HTERT RPE-1 (cell line): ENCODE data around the gene ZFP3.
"Not testable (repeated sequence)": the region's sequence is repeated elsewhere in the genome, so short reads cannot be mapped to it uniquely, and the experiment has no call there.

Source experiments
- in situ Hi-C: fragments of 300-500 bp; cut with MboI; formaldehyde crosslinking; loops from 4 replicates; pipeline ENCODE4 v1.14.3; 2020; ENCODE audit warnings: low sequenced_read_pairs

ZFP3 gene

DNA sequence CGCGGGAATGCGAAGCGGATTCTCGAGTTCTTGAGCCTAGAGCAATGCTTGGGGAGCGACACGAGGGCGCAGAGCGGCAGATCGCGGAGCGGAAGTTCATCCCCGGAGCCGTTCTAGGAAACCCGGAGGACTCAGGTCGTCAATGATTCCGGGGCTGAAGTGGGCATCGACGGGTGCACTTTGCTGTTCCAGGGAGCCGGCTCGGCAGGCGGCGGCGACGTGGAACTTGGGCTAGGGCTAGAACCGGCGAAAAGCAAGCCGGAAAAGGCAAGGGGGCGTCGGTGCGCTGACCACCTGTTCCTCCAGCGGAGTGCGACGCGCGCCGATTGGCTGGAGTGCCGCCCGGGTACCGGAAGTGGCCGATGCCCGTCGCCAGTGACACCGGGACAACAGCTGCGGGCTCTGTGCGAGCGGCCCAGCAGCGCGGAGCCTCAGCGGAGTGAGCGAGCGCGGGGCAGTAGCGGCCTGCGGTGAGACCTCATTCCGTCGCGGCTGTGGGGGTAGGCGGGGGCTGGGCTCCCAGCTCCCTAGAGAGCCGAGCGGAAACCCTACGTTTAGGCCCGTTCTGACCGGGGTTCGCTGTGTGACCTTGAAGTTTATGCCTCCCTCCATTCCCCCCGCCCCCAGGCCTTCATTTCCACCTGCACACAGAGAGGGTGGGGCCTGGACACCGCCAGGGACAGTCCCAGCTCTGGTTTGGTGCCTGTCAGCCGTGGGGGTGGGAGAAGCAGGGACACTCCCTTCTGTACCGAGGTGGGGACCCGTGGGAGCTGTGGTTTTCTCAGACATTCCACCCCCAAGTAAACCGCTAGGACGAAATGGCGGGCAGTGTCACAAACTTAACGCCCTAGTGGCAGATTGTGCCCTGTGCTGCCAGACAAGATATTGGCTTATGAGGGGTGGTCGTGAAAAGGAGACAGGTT, at the start of gene ZFP3:
Gene ZFP3 (plus strand): TSS at position 362 of the 923 bp plus-strand sequence. CDS start 13,038 bp downstream, outside the sequence.
- in situ Hi-C loops: no loop called here

DNA sequence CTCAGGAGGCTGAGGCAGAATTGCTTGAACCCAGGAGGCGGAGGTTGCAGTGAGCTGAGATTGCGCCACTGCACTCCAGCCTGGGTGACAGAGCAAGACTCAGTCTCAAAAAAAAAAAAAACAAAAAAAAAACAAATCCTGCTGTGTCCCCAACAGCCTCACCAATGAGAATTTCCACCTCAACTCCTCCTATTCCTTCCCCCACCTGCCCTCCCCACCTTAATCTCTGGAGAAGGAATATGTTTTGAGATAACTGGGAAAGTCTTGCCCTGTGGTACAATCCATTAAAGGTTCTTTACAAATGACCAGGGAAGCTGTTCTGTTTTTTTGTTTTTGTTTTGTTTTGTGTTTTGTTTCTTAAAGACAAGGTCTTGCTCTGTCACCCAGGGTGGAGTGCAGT, 48.1 kb upstream of the ZFP3 start:
- in situ Hi-C loops: not testable (repeated sequence)

DNA sequence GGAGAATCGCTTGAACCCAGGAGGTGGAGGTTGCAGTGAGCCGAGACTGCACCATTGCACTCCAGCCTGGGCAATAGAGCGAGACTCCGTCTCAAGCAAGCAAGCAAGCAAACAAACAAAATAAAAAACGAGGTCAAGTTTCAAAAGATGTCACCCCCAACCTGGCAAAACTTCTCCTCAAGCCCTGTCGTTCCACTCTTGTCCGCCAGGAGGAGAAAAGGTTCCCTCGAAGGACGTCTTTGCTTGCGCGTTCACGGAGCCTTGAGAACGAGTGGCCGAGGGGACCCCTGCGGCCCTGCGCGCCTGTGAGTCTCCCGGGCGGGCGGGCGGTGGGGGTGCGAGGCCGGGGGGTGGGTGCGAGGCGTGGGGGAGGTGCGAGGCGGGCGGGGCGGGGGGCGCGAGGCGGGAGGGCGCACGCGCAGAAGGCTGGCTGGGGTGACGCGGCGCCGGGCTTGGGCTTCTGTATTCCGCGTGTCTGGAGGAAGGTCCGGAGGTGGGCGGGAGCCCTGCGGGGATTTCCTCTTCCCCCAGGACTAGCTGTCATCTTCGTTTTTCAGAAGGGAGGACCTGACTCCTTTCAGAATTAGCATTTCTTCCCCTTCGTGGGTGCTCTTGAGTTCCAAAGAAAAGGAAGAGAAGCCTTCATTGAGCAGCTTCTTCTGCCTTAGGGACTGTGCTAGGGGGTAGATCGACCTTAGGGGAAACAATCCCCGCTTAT, 46.7 kb upstream of the ZFP3 start:
- in situ Hi-C loops: no loop called here

DNA sequence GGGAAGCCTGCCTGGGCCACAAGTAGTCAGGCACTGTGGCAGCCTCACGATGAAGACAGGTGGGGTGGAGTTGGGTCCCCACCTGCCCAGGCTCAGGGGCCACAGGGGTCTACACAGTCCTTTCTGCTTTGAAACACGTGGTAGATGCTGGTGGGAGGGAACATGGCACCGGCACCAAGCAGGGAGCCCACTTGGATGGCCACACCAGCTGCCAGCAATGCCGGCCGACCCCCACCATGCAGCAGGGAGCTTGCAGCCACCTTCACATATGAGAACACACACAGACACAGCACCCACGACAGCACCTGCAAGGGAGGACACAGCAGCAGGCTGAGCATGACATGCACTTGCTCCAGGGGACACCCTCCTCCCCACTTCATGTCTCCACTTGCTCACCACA, 45.4 kb upstream of the ZFP3 start:
- in situ Hi-C loops: no loop called here

DNA sequence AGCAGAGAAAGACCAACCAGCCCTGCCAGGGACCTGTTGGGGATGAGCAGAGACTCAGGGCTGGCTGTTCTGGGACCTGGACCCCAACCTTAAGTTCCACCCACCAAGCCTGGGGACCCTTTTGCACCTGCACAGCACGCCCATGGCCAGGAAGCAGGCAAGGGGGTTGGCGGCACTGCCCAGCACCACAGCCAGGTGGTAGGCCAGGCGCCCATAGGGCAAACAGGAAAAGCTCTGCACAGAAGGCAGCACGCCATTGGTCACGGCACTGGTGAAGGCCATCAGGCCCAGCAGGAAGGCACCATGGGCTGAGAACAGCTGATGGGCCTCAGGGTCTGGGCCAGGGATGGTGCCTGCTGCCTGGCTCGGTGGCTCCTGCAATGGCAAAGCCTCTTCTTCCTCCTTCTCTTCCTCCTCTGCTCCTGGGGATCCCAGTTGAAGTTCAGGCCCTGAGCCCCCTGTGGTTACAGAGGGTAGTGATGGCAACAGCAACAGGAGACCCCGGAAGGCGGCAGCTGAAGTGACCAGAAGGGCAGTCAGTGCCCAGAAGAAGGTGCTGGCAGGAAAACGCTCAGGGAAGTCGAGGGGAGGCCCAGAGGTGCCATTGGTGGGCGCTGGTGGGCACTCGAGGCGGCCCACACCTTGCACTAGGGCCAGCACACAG, 44.8 kb upstream of the ZFP3 start:
- in situ Hi-C loops: no loop called here

DNA sequence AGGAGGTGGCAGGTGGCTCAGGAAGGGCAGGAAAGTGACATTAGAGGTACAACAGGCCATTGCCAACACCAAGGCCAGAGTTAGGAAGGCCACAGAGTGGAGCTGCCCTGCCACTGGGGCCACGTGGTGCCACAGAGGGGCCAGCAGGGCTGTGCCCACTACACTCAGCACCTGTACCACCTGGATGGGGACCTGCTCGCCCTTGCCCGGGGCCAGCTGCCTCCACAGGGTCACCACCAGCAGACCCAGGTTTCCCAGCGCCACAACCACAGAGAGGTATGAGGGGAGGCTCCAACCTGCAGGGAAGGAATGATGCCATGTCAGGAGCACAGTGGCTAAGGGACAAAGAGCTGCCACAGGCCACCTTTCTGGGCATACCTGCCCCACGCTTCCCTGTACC, 44.2 kb upstream of the ZFP3 start:
- in situ Hi-C loops: no loop called here

DNA sequence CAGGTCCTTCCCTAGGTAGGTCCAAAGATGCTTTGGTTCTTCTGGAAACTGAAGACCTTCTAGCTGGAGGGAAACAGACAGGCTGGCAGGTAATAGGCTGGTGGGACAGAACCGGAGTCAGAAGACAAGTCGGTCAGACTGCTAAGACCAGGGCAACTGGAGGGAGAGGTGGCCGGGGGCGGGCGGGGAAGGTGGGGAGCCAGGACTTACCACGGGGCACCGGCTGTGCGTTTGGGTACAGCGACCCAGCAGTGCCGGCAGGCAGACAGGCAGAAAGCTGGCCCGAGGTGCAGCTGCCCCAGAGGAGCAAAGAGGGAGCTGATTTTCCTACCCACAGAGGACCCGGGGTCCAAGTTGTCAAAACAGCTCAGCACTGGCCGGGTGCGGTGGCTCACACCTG, 43.6 kb upstream of the ZFP3 start:
- in situ Hi-C loops: no loop called here

DNA sequence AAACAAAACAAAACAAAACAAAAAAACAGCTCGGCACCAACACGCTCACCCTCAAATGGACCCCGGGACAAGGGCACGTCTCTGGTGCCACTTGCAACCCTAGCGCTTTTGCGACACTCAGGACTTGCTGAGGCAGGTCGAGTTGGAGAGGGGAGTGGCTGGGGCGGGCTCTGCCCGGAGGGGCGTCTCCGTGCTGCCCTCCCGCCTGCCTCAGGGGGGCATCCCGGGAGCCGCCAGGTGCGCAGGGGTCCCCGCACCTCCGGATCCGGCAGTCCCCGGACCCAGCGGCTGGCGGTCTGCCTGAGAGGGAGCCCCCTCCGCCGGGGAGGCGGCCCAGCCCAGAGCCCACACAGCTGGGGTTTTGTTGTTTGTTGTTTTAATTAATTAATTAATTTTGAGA, 43.0 kb upstream of the ZFP3 start, which contains the start of gene SLC52A1:
Gene SLC52A1 (minus strand): TSS at position 112 of the 400 bp plus-strand sequence. CDS start 820 bp downstream, outside the sequence.
- in situ Hi-C loops: no loop called here

DNA sequence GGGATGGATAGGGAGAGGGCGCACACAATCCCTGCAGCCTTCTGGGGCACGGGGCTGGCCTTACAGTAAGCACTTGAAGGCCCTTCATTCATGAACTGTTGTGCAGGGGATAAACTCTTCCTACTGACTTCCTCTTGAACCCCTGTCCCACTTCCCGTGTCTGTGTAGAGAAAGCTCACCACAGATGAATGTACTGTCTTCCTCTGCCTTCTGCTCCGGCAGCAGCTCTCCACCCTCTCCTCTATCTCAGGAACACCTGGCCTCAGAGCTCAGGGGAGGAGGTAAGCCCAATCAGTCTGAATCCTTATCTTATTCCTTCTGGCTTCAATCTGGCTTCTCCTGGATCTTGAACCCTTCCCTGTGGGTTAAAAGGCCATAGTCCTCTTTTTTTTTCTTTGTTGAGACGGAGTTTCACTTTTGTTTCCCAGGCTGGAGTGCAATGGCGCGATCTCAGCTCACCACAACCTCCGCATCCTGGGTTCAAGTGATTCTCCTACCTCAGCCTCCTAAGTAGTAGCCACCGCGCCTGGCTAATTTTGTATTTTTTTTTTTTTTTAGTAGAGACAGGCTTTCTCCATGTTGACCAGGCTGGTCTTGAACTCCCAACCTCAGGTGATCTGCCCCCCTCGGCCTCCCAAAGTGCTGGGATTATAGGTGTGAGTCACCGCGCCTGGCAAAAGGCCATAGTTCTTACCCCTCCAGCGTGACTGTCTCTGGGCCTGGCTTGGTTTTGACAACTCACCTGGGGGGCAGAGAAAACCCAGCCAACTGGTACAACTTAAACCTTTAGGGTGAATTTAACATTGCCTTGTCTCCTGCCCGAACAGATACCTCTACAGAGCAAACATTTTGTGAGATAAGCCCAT, 35.9 kb upstream of the ZFP3 start:
- in situ Hi-C loops: no loop called here

DNA sequence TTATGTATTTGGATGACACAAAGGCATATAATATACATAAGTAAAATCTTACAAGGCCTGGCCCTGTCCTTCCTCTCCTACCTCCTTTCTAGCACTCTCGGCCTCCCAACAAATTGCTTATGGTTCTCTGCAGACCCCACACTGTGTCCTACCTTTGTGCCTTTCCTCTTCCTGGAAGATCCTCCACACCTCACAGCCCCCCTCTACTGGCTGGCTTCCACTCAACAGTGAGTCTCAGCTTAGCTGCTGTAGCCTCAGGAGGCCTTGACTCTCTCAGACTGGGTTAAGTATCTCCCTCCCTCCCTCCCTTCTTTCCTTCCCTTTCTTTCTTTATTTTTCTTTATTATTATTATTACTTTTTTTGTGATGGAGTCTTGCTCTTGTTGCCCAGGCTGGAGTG, 34.7 kb upstream of the ZFP3 start:
- in situ Hi-C loops: no loop called here

DNA sequence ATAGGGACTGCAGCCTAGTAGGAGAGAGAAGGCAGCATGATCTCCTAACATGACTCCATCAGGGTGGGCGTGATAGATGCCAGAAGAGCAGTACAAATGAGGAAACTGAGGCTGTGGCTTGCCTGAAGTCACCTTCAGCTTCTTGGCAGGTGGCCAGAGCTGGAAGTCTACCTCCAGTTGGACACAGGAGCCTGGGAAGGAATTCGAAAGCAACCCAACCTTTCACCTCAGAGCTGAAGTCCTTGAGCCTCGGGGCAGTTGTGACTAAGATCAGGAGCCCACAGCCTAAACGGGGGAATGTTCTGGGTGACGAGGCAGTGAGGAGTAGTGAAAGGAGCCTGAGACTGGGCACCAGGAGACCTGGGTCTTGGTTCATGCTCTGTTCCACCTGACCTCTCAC, 33.6 kb upstream of the ZFP3 start:
- in situ Hi-C loops: no loop called here

DNA sequence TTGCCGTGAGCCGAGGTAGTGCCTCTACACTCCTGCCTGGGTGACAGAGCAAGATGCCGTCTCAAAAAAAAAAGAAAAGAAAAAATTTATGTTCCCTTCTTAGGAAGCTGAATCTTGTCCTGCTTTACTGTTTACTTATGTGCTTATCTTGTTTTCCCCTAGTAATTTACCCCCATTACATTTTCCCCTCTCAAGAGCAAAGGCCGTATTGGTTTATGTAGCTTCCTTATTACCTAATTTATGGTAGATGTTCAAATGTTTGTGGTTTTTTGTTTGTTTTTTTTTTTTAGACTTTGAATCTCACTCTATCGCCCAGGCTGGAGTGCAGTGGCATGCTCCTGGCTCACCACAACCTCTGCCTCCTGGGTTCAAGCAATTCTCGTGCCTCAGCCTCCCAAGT, 32.8 kb upstream of the ZFP3 start:
- in situ Hi-C loops: no loop called here

DNA sequence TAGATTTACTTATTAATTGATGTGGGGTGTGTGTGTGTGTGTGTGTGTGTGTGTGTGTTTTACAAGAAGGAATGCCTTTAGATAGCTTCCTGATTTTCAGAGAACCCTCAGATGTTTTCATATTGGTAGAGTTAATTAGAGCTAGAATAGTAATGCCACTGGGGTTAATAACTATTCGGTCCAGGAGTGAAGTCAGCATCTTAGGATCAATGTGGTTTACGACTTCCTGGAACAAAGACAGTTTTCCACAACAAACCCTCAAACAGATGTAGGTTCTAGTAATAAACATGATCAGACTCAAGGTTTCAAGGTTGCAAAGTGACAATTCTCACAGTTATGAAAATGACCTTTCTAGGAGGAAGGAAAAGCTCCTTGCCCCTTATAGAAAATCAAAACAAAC, 30.8 kb upstream of the ZFP3 start:
- in situ Hi-C loops: no loop called here

DNA sequence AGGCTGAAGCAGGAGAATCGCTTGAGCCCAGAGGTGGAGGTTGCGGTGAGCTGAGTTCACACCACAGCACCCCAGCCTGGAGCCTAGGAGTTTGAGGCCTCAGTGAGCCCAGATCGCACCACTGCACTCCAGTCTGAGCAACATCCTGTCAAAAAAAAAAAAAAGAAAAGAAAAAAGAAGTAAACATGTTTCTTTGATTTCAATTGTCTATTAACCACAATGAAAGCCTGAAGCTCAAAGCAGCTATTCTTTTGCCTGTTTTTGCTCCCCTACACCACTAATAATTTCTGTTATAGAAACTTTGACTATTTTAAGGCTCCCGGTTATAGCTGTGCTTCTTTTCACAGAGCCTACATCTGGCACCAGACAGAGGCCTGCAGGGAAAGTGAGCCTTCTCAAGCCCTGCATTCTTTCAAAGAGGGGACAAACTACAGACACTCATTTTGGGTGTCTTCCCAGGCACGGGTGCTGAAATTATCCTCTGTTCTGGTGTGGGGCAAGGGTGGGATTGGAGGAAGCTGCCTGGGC, 28.9 kb upstream of the ZFP3 start:
- in situ Hi-C loops: no loop called here

DNA sequence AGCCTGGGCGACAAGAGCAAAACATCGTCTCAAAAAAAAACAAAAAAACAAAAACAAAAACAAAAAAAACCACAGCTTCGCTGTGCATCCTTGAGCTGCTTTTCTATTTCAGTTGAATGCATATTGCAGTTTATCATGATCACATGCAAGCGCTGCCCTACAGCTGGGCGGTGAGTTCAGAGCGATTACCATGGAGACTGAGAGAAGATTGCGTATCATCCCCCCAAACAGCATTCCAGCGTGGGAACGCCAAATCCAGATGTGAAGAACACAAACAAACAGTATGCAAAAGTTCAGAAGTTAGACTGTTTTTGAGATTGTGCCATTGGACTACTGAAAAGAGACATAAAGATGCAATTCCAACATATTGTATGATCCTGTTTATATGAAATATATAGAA, 28.0 kb upstream of the ZFP3 start:
- in situ Hi-C loops: no loop called here

DNA sequence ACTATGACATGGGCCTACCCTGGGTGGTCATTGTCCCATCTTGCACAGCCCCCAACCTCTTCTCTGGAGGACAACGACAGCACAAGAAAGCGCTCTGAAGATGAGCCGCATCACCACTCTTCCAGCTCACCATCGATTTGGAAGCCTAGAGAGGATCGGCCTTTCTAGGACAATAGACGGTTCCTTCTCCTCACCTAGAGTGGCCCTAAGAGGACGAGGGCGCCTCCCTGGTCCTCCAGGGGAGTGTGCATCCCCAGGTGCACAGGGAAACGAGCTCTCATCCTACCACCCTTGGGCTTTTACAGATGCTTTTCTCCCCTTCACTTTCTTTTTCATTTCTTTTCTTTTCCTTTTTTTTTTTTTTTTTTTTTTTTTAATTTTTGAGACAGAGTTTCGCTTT, 22.7 kb upstream of the ZFP3 start:
- in situ Hi-C loops: no loop called here

DNA sequence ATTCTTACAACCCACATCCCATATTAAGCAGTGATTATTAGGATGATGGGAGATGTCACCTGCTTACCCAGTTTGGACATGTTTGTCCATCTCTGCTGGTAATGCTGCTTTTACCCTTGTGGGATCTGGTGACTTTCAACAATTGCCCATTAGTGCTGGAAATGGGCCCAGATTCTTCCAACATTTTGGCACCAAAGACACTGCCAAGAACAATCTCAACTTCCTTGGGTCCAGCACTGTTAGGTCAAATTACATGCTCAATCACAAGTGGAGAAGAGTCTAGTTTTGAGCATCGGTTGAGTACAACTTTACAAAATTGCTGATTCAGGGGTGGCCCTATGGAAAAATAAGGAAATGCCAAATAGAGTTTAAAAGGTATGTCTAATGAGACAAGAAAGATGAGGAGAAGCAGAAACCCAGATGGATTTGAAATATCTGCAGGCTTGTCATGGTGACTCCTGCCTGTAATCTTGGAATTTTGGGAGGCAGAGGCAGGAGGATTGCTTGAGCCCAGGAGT, 13.0 kb upstream of the ZFP3 start:
- in situ Hi-C loops: no loop called here

DNA sequence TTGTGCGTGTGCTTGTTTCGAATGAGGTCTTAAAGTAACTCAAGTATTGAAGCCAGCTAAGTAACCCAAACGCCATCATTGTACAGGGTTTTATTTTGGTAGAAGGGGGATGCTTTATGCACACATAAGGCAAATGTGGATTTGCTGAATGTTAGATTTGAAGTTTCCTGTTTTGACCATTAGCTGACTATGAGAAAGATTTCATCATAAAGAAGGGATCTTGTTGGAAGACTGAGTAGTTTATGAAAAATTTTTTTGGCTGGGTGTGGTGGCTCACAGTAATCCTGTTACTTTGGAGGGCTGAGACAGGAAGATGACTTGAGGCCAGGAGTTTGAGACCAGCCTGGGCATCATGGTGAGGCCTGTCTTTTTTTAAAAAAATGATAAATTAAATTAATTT, 10.0 kb upstream of the ZFP3 start:
- in situ Hi-C loops: no loop called here

DNA sequence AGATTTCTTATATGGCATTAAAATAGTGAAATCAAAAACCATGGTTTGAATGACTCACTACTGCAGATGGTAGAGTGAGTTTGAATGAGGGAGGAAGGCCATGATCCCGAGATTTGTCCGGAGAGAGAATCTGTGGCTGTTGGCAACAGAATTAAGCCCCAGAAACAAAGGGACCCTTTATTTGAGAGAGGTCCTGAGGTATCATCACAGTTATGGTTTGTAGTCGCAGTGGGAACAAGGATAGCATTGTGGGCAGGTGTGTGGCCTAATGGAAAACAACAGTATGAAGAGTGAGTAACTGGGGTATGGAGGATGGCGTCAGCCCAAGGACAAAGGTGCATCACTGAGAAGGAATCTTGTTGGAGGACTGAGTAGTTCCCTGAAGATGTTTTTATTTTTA, 8.5 kb upstream of the ZFP3 start:
- in situ Hi-C loops: no loop called here

DNA sequence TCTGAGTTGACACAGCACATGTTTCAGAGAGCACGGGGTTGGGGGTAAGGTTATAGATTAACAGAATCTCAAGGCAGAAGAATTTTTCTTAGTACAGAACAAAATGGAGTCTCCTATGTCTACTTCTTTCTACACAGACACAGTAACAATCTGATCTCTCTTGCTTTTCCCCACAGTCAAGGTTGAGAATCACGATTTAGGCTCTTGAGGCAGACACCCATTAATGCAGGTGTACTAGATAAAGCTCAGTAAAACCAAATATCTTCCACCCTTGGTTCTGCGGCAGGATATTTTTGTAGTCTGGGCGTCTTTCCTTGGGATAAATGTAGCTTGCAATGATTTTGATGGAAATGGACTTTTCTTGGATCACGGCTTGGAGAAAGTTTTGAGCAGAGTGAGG, 2.8 kb upstream of the ZFP3 start:
- in situ Hi-C loops: not testable (repeated sequence)
